ENCODE results near the gene EFNA2.

DNA sequence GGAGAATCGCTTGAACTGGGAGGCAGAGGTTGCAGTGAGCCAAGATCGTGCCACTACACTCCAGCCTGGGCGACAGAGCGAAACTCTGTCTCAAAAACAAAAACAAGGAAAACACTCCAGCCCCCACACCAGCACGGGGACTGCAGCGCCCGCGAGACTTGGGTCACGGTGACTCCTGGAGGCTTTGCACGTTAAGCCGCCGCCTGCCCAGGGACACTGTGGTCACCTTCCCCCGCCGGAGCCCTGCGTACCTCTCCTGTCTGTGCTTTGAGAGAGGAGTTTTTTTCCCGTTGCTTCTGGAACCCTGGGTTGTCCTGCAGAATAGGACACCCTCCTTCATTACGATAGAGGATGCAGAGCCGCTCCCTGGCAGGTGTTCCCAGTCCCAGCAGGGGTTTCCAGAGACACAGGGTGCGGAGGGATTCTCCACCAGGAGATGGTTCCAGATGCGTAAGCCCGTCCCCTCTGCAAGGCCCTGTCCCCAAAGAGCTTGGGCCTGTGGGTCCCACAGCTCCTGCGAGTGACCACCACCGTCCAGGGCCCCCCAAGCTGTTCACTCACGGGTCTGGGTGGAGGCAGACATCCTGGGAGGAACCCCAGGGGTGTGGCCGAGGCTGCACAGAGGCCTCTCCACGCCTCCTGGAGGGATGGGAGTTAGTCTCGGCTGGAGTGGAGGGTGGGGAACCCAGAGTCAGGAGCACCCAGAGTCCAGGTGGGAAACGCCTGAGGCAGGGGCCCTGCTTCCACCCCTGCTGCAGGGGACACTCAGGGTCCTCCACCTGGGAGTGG lies 55.2 kb downstream of the EFNA2 start:
- TF ChIP-seq, protein P1, sequence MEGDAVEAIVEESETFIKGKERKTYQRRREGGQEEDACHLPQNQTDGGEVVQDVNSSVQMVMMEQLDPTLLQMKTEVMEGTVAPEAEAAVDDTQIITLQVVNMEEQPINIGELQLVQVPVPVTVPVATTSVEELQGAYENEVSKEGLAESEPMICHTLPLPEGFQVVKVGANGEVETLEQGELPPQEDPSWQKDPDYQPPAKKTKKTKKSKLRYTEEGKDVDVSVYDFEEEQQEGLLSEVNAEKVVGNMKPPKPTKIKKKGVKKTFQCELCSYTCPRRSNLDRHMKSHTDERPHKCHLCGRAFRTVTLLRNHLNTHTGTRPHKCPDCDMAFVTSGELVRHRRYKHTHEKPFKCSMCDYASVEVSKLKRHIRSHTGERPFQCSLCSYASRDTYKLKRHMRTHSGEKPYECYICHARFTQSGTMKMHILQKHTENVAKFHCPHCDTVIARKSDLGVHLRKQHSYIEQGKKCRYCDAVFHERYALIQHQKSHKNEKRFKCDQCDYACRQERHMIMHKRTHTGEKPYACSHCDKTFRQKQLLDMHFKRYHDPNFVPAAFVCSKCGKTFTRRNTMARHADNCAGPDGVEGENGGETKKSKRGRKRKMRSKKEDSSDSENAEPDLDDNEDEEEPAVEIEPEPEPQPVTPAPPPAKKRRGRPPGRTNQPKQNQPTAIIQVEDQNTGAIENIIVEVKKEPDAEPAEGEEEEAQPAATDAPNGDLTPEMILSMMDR (IDR thresholded peaks at IDR 0.05; ENCODE audit: low read depth, low read length, poor library complexity, severe bottlenecking) = no peak
- no peak for TF ChIP-seq EZH2phosphoT487 (IDR thresholded peaks at IDR 0.05; ENCODE audit: borderline replicate concordance, low read length)

All from DOHH2 (cell line).